ENCODE data around the gene PIGZ. TPM values are rescaled to one million over a fixed set of nuclear protein-coding genes. Genes with fewer than 3 reads are reported as not detected.

PIGZ gene
- total RNA-seq, 2 experiments from 2014 or later, result 0.27 to 0.76 TPM

GRCh38 chr3:196918968-196919367 is 49.7 kb downstream of the PIGZ start:
- no peaks in the 10 kb centered on the region for H3K9me3 Mint-ChIP-seq
- peaks cover 27% of the 10 kb centered on the region for H3K36me3 Mint-ChIP-seq (ENCODE audit: low read depth)
- H3K27me3 Mint-ChIP-seq, result no peaks in the 10 kb centered on the region
- ChIA-PET CTCF (no interaction called here), POLR2A (interaction anchor here (0.9 kb wide), 1 partner anchor 23 kb away, joined by 4 read pairs; no protein-coding TSS in a partner anchor)
- no peak for TF ChIP-seq CTCF (IDR thresholded peaks at IDR 0.05)
- H3K4me1 Mint-ChIP-seq (ENCODE audit: low read depth), result no peaks in the 10 kb centered on the region
- H3K27ac Mint-ChIP-seq, result no peak overlapping the region
- DNase-seq (no peak), ATAC-seq (no peak)
- H3K4me3 Mint-ChIP-seq, result no peak overlapping the region
- intact Hi-C loops (cut with micrococcal nuclease), result no loop called here

- TF ChIP-seq CTCF (IDR thresholded peaks at IDR 0.05), result no peak
- intact Hi-C loops (cut with micrococcal nuclease), result no loop called here
- H3K9me3 Mint-ChIP-seq, result no peaks in the 10 kb centered on the region
- peaks cover 29% of the 10 kb centered on the region for H3K36me3 Mint-ChIP-seq (ENCODE audit: low read depth)
- H3K4me1 Mint-ChIP-seq (ENCODE audit: low read depth), result no peaks in the 10 kb centered on the region
- ATAC-seq, result no peak
- no peak overlapping the region for H3K27ac Mint-ChIP-seq
- ChIA-PET CTCF (no interaction called here), POLR2A (interaction anchor here (0.7 kb wide), 1 partner anchor 25 kb away, joined by 3 read pairs; the partner anchor contains the start of gene NCBP2)
- H3K27me3 Mint-ChIP-seq, result no peaks in the 10 kb centered on the region
- H3K4me3 Mint-ChIP-seq, result no peak overlapping the region
- no peak for DNase-seq
Observed at GRCh38 chr3:196916995-196917394, 51.6 kb downstream of the PIGZ start.

- no peaks in the 10 kb centered on the region for H3K9me3 Mint-ChIP-seq
- no peaks in the 10 kb centered on the region for H3K4me1 Mint-ChIP-seq (ENCODE audit: low read depth)
- ChIA-PET CTCF (no interaction called here), POLR2A (interaction anchor here (0.7 kb wide), 1 partner anchor 26 kb away, joined by 3 read pairs; the partner anchor contains the start of gene NCBP2)
- H3K4me3 Mint-ChIP-seq, result no peak overlapping the region
- no peak for TF ChIP-seq CTCF (IDR thresholded peaks at IDR 0.05)
- ATAC-seq, result no peak
- no peaks in the 10 kb centered on the region for H3K27me3 Mint-ChIP-seq
- intact Hi-C loops (cut with micrococcal nuclease), result no loop called here
- no peak for DNase-seq
- no peak overlapping the region for H3K27ac Mint-ChIP-seq
- H3K36me3 Mint-ChIP-seq (ENCODE audit: low read depth), result peaks cover 29% of the 10 kb centered on the region
Observed at GRCh38 chr3:196916221-196916620, 52.4 kb downstream of the PIGZ start.

- no peaks in the 10 kb centered on the region for H3K4me1 Mint-ChIP-seq (ENCODE audit: low read depth)
- no peak overlapping the region for H3K4me3 Mint-ChIP-seq
- intact Hi-C loops (cut with micrococcal nuclease), result no loop called here
- POLR2A ChIA-PET, result interaction anchor here (0.6 kb wide), 1 partner anchor 141 kb away, joined by 3 read pairs; no protein-coding TSS in a partner anchor
- H3K36me3 Mint-ChIP-seq (ENCODE audit: low read depth), result peaks cover 29% of the 10 kb centered on the region
- CTCF ChIA-PET, result no interaction called here
- DNase-seq (no peak), ATAC-seq (no peak)
- H3K27ac Mint-ChIP-seq, result no peak overlapping the region
- no peaks in the 10 kb centered on the region for H3K9me3 Mint-ChIP-seq
- H3K27me3 Mint-ChIP-seq, result no peaks in the 10 kb centered on the region
- TF ChIP-seq CTCF (IDR thresholded peaks at IDR 0.05), result no peak
Observed at GRCh38 chr3:196915375-196915774, 53.3 kb downstream of the PIGZ start.

- Mint-ChIP-seq H3K27me3 (no peaks in the 10 kb centered on the region), H3K4me1 (ENCODE audit: low read depth) (no peaks in the 10 kb centered on the region), H3K36me3 (ENCODE audit: low read depth) (peaks cover 29% of the 10 kb centered on the region), H3K27ac (no peak overlapping the region), H3K4me3 (no peak overlapping the region), H3K9me3 (no peaks in the 10 kb centered on the region)
- DNase-seq, result no peak
- ChIA-PET CTCF (no interaction called here), POLR2A (no interaction called here)
- no peak for TF ChIP-seq CTCF (IDR thresholded peaks at IDR 0.05)
- intact Hi-C loops (cut with micrococcal nuclease), result no loop called here
- no peak for ATAC-seq
Observed at GRCh38 chr3:196914866-196915265, 53.8 kb downstream of the PIGZ start.
